Neural cell (in vitro differentiated cells): ENCODE results near the gene LUC7L3. TPM values are rescaled to one million over a fixed set of nuclear protein-coding genes. Genes with fewer than 3 reads are reported as not detected.

ENCODE experiments used
- H2AFZ ChIP-seq: fragments of 200-600, 300-800 bp; sonication (generic), shearing (Covaris generic); 2 replicates; pipeline ENCODE4 v1.6.0; 2014; ENCODE audit warnings: low read depth, mild to moderate bottlenecking, antibody characterized with exemption, low read length, moderate library complexity
- H3F3A ChIP-seq: fragments of 200-600 bp; shearing (Covaris generic); 2 replicates; pipeline ENCODE4 v1.6.1; 2016; ENCODE audit warnings: mild to moderate bottlenecking, moderate library complexity, mixed read lengths, antibody characterized with exemption, low read length; ENCODE audit not compliant: insufficient read depth, poor library complexity, severe bottlenecking
- H3K27ac ChIP-seq: fragments of 200-600, 300-800 bp; sonication (generic), shearing (Covaris generic); 2 replicates; pipeline ENCODE4 v1.5.1; 2014; ENCODE audit warnings: mild to moderate bottlenecking, low read length, moderate library complexity
- H3K27me3 ChIP-seq: fragments of 300-800, 200-600 bp; sonication (generic), shearing (Covaris generic); 2 replicates; pipeline ENCODE4 v1.6.0; 2014; ENCODE audit warnings: mild to moderate bottlenecking, low read depth, low read length, moderate library complexity; ENCODE audit not compliant: insufficient read depth
- H3K36me3 ChIP-seq: fragments of 300-800, 200-600 bp; sonication (generic), shearing (Covaris generic); 2 replicates; pipeline ENCODE4 v1.5.1; 2014; ENCODE audit warnings: mild to moderate bottlenecking, antibody characterized with exemption, low read length, moderate library complexity; ENCODE audit not compliant: insufficient read depth
- H3K4me2 ChIP-seq: fragments of 300-800, 200-600 bp; sonication (generic), shearing (Covaris generic); 2 replicates; pipeline ENCODE4 v1.6.0; 2014; ENCODE audit warnings: mild to moderate bottlenecking, low read length
- H3K4me3 ChIP-seq: fragments of 300-800, 200-600 bp; sonication (generic), shearing (Covaris generic); 2 replicates; pipeline ENCODE4 v1.5.1; 2014; ENCODE audit warnings: mild to moderate bottlenecking, low read length, moderate library complexity
- H3K79me2 ChIP-seq: fragments of 200-600 bp; shearing (Covaris generic); replicated peaks from 2 replicates; pipeline ENCODE4 v1.6.0; 2014; ENCODE audit warnings: mild to moderate bottlenecking, low read length, moderate library complexity; ENCODE audit not compliant: insufficient read depth
- H3K9ac ChIP-seq: fragments of 300-800, 200-600 bp; sonication (generic), shearing (Covaris generic); 2 replicates; pipeline ENCODE4 v1.6.1; 2016; ENCODE audit warnings: mild to moderate bottlenecking, low read length, mixed read lengths
- H3K9me2 ChIP-seq: fragments of 200-600 bp; shearing (Covaris generic); 2 replicates; pipeline ENCODE4 v1.6.1; 2016; ENCODE audit warnings: mild to moderate bottlenecking, low read length, mixed read lengths; ENCODE audit not compliant: insufficient read depth
- H3K9me3 ChIP-seq: fragments of 200-600, 300-800 bp; sonication (generic), shearing (Covaris generic); 2 replicates; pipeline ENCODE4 v1.6.1; 2016; ENCODE audit warnings: mild to moderate bottlenecking, mixed run types, low read length, moderate library complexity, mixed read lengths
- H4K20me1 ChIP-seq: fragments of 200-600 bp; shearing (Covaris generic); 2 replicates; pipeline ENCODE4 v1.6.1; 2016; ENCODE audit warnings: mild to moderate bottlenecking, mixed run types; ENCODE audit not compliant: insufficient read depth
- CTCF ChIP-seq: fragments of 450-650 bp; IDR thresholded peaks from 2 replicates; pipeline ENCODE4 v1.5.1; 2014; ENCODE audit warnings: antibody characterized with exemption, mild to moderate bottlenecking, moderate library complexity; ENCODE audit not compliant: poor library complexity, severe bottlenecking
- EZH2 ChIP-seq: fragments of 200-600, 300-800 bp; shearing (Covaris generic), sonication (generic); IDR thresholded peaks from 2 replicates; pipeline ENCODE4 v1.6.1; 2014; ENCODE audit warnings: antibody characterized with exemption, low read length, borderline replicate concordance, mild to moderate bottlenecking; ENCODE audit not compliant: insufficient read depth, poor library complexity, severe bottlenecking
- MXI1 ChIP-seq: fragments of 450-650 bp; conservative IDR thresholded peaks from 2 replicates; pipeline ENCODE4 v1.6.1; 2014; ENCODE audit warnings: antibody characterized with exemption, mild to moderate bottlenecking; ENCODE audit not compliant: poor library complexity, severe bottlenecking
- RAD21 ChIP-seq: fragments of 450-650 bp; conservative IDR thresholded peaks from 2 replicates; pipeline ENCODE4 v1.6.1; 2014; ENCODE audit warnings: antibody characterized with exemption, mild to moderate bottlenecking, moderate library complexity
- REST ChIP-seq: IDR thresholded peaks from 2 replicates; pipeline ENCODE4 v1.6.1; 2012; ENCODE audit warnings: borderline replicate concordance
- SMC3 ChIP-seq: fragments of 450-650 bp; conservative IDR thresholded peaks from 2 replicates; pipeline ENCODE4 v1.6.1; 2014; ENCODE audit warnings: antibody characterized with exemption, mild to moderate bottlenecking, moderate library complexity; ENCODE audit not compliant: poor library complexity
- polyA plus RNA-seq: library from polyadenylated mRNA; depleted of rRNA; stranded (reverse); fragments of >200 nt; gene quantifications from 2 replicates; pipeline ENCODE4 v1.2.3, GENCODE V29; 2014

Gene LUC7L3
- polyA plus RNA-seq, 1 donor from 2014 or later = 677 TPM

DNA sequence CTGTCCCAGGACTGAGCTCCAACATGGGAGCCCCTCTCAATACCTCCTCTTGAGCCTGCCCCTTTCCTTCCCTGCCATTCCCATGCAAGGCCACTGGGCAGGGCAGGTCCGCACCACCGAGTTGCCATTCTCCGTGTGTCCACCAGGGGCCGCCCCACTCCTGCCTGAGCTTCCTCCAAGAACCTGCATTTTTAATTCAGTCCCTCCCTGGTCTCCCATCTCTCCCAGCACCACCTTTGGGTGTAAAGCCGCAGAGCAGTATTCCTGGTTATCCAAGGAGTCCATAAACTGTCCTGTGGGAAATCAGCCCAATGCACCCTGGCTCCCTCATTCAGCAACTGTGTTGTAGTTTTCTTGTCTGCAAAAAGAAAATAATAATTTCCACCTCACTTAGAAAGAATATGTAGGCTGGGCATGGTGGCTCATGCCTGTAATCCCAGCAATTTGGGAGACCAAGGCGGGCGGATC lies 63.8 kb downstream of the LUC7L3 start:
- Histone ChIP-seq H3F3A (no peaks in the 10 kb centered on the region), H3K4me3 (no peak overlapping the region), H3K4me2 (no peak overlapping the region), H3K79me2 (no peaks in the 10 kb centered on the region), H3K27ac (no peak overlapping the region), H3K27me3 (no peaks in the 10 kb centered on the region), H3K36me3 (no peaks in the 10 kb centered on the region), H3K9me2 (no peaks in the 10 kb centered on the region), H3K9ac (no peak overlapping the region), H4K20me1 (no peaks in the 10 kb centered on the region), H2AFZ (no peak overlapping the region), H3K9me3 (no peaks in the 10 kb centered on the region)
- TF ChIP-seq EZH2 = no peak
- no peak for TF ChIP-seq REST
- peak; percentile 92 for TF ChIP-seq SMC3
- TF ChIP-seq RAD21 = peak; percentile 93
- peak; percentile 95 for TF ChIP-seq CTCF
- peak; percentile 9 for TF ChIP-seq MXI1

DNA sequence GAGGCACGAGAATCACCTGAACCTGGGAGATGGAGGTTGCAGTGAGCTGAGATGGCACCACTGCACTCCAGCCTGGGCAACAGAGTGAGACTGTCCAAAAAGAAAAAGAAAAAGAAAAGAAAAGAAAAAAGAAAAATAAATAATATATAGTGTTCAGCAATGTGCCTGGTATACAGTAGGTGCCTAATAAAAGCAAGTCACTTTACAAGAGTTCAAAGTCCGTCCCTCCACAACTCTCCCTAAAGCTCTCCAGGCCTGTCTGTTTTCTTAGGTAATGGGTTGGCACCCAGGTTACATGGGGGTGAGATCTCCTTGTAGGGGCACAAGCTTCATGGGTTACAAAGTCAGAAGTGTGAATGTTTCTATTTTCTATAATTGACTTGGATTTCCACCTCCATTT lies 64.5 kb downstream of the LUC7L3 start:
- TF ChIP-seq CTCF = no peak
- TF ChIP-seq RAD21 = no peak
- H4K20me1 ChIP-seq = no peaks in the 10 kb centered on the region
- no peaks in the 10 kb centered on the region for H3K36me3 ChIP-seq
- H3K27me3 ChIP-seq = no peaks in the 10 kb centered on the region
- no peak overlapping the region for H2AFZ ChIP-seq
- no peaks in the 10 kb centered on the region for H3K9me3 ChIP-seq
- no peak overlapping the region for H3K4me2 ChIP-seq
- H3K4me3 ChIP-seq = no peak overlapping the region
- H3K9me2 ChIP-seq = no peaks in the 10 kb centered on the region
- no peak overlapping the region for H3K27ac ChIP-seq
- H3K9ac ChIP-seq = no peak overlapping the region
- no peaks in the 10 kb centered on the region for H3K79me2 ChIP-seq
- no peaks in the 10 kb centered on the region for H3F3A ChIP-seq
